GM15510 (cell line): ENCODE measurements around the gene MAEA.

ENCODE experiments used
- POLR2A ChIP-seq: IDR thresholded peaks from 3 replicates; pipeline ENCODE4 v1.6.1; 2011; ENCODE audit warnings: borderline replicate concordance; ENCODE audit not compliant: insufficient read length; ENCODE audit errors: extremely low read depth

The MAEA gene

GRCh38 chr4:1247864-1248244 is 41.8 kb upstream of the MAEA start:
- no peak for TF ChIP-seq POLR2A

GRCh38 chr4:1248245-1249147 is 41.2 kb upstream of the MAEA start, which contains the start of gene CTBP1:
Gene CTBP1 (minus strand): TSS chr4:1249130. CDS start chr4:1241331, 7,799 bp downstream.
- TF ChIP-seq POLR2A: peak; percentile 53

GRCh38 chr4:1249148-1249730 is 40.5 kb upstream of the MAEA start:
- TF ChIP-seq POLR2A: peak; percentile 77

GRCh38 chr4:1249731-1250526 is 39.8 kb upstream of the MAEA start:
- TF ChIP-seq POLR2A: no peak

DNA sequence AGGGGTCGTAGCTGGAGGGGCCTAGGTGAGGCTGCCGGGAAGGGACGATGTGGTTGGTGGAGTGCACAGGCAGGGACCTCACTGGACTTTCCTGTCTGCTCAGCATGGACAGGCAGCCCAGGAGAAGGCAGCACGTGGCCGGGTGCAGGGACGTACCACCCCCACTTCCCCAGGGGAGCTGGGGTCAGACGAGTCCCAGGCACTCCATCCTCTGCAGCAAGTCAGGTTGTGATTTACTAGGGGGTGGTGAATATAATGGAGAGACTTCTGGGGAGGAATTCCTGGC is 39.2 kb upstream of the MAEA start:
- no peak for TF ChIP-seq POLR2A

GRCh38 chr4:1250921-1251772 is 38.5 kb upstream of the MAEA start:
- no peak for TF ChIP-seq POLR2A

DNA sequence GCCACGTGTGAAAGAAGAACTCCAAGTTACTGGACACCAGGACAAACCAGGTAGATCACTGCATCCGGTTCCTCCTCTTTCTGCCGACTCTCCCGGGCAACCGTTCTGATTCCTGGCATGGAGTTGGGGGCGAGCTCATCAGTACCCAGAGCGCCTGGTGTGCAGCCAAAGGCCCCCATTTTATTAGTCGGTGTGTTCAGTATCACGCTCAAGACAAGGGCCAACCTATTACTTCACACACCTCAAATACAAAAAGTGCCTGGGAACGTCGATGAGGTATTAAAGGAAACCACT is 38.0 kb upstream of the MAEA start:
- TF ChIP-seq POLR2A: no peak

- no peak for TF ChIP-seq POLR2A
Observed at GRCh38 chr4:1252928-1253492, 36.7 kb upstream of the MAEA start.

GRCh38 chr4:1253831-1254230 is 35.9 kb upstream of the MAEA start:
- no peak for TF ChIP-seq POLR2A

- TF ChIP-seq POLR2A: no peak
Observed at GRCh38 chr4:1255151-1255550, 34.5 kb upstream of the MAEA start.

DNA sequence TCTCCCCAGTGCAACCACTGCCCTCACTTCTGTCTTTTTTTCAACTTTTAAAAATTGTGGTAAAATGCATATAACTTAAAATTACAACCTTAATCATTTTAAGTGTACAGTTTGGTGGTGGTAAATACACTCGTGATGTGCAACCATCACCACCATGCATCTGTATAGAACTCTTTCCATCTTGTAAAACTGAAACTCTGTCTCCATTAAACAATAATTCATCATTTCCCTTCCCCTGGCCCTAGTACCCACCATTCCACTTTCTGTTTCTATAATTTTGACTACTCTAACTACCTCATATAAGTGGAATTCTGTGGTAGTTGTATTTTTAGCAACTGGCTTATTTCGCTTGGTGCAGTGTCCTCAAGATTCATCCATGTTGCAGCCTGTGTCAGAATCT is 34.0 kb upstream of the MAEA start:
- TF ChIP-seq POLR2A: no peak

DNA sequence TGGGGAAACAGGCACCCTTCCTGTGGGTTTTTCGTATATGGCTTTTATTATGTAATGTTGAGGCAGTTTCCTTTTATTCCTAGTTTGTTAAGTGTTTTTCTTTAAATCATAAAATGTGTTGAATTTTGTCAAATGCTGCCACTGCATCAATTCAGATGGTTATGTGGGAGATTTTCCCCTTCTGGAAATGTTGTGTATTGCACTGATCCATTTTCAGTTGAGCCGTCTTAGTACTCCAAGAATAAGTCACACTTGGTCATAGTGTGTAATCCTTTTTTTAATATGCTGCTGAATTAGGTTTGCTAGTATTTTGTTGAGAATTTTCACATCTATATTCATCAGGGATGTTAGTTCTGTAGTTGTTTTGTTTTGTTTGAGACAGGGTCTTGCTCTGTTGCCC is 31.2 kb upstream of the MAEA start:
- no peak for TF ChIP-seq POLR2A

DNA sequence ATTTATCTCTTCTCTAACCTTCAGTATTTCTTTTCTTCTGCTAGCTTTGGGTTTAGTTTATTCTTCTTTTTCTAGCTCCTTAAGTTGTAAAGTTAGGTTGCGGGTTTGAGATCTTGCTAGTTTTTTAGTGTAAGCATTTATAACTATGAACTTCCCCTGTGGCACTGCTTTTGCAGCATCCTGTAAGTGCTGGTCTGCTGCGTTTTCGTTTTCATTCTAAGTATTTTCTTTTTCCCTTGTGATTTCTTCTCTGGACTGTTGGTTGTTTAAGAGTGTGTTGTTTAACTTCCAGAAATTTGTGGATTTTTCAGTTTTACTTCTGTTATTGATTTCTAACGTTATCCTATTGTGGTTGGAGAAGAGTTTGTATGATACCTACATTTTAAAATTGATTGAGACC is 29.7 kb upstream of the MAEA start:
- no peak for TF ChIP-seq POLR2A

DNA sequence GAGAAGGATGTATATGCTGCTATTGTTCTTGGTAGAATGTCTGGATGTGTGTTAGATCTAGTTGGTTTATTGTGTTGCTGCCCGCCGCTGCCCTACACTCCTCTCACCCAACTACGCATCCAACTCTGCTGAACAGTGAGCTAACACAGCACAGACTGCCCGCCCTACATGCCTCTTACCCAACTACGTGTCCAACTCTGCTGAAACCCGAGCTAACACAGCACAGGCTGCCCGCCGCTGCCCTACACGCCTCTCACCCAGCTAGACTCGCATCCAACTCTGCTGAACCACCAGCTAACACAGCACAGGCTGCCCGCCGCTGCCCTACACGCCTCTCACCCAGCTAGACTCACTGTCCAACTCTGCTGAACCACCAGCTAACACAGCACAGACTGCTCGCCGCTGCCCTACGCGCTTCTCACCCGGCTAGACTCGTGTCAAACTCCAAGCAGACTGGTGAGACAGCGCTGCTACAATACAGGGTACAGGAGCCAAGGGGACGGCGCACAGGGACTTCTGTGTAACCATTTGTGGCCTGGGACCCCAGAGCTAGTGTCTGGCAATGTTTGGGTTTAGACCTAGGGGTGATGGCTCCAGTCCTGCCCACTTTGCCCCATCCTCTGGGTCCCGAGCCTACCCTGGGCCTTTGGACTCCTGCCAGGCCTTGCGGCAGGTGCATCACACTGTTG is 29.1 kb upstream of the MAEA start:
- TF ChIP-seq POLR2A: no peak
